ENCODE measurements around the gene CRACR2B.

Gene CRACR2B

GRCh38 chr11:794013-794765 is 33.5 kb upstream of the CRACR2B start:
- no peak overlapping the region for H3K4me3 ChIP-seq (ENCODE audit: low read depth, low read length)
- no peaks in the 10 kb centered on the region for H3K27me3 ChIP-seq
- peaks cover 7% of the 10 kb centered on the region; the same call in 1 of the 2 replicates for H3K36me3 ChIP-seq
- H3K9me3 ChIP-seq: no peaks in the 10 kb centered on the region
- no peak for TF ChIP-seq CTCF (IDR thresholded peaks at IDR 0.05; ENCODE audit: low read depth, low read length)
- no peak for DNase-seq
- peaks cover 5% of the 10 kb centered on the region; the same call in 1 of the 2 replicates for H3K4me1 ChIP-seq

GRCh38 chr11:794766-795633 is 32.7 kb upstream of the CRACR2B start:
- no peak for DNase-seq
- TF ChIP-seq CTCF (IDR thresholded peaks at IDR 0.05; ENCODE audit: low read depth, low read length): no peak
- no peak overlapping the region for H3K4me3 ChIP-seq (ENCODE audit: low read depth, low read length)

GRCh38 chr11:795634-796564 is 31.8 kb upstream of the CRACR2B start:
- peaks cover 7% of the 10 kb centered on the region; the same call in 1 of the 2 replicates for H3K36me3 ChIP-seq
- TF ChIP-seq CTCF (IDR thresholded peaks at IDR 0.05; ENCODE audit: low read depth, low read length): no peak
- DNase-seq: peak; percentile 76
- peaks cover 5% of the 10 kb centered on the region; the same call in 1 of the 2 replicates for H3K4me1 ChIP-seq
- no peaks in the 10 kb centered on the region for H3K27me3 ChIP-seq
- H3K4me3 ChIP-seq (ENCODE audit: low read depth, low read length): peak overlapping the region; percentile 77
- H3K9me3 ChIP-seq: no peaks in the 10 kb centered on the region

More at GRCh38 chr11:794766-795633, 32.7 kb upstream of the CRACR2B start:
- Histone ChIP-seq H3K36me3 (peaks cover 7% of the 10 kb centered on the region; the same call in 1 of the 2 replicates), H3K27me3 (no peaks in the 10 kb centered on the region), H3K4me1 (peaks cover 5% of the 10 kb centered on the region; the same call in 1 of the 2 replicates), H3K9me3 (no peaks in the 10 kb centered on the region)

- Histone ChIP-seq H3K27me3 (no peaks in the 10 kb centered on the region), H3K36me3 (peaks cover 7% of the 10 kb centered on the region; the same call in 1 of the 2 replicates), H3K9me3 (no peaks in the 10 kb centered on the region), H3K4me3 (ENCODE audit: low read depth, low read length) (peak overlapping the region; percentile 77), H3K4me1 (peaks cover 5% of the 10 kb centered on the region; the same call in 1 of the 2 replicates)
- no peak for DNase-seq
- no peak for TF ChIP-seq CTCF (IDR thresholded peaks at IDR 0.05; ENCODE audit: low read depth, low read length)
Observed at GRCh38 chr11:796565-797295, 31.0 kb upstream of the CRACR2B start.

Measured in BE2C (cell line).